ENCODE measurements around the gene JPT2. TPM values are rescaled to one million over a fixed set of nuclear protein-coding genes. Genes with fewer than 3 reads are reported as not detected.
A peak's percentile ranks its signal among the peaks of the same experiment; 100 is the strongest.
"Not testable (repeated sequence)": the region's sequence is repeated elsewhere in the genome, so short reads cannot be mapped to it uniquely, and the experiment has no call there.

The JPT2 gene
- total RNA-seq, 1 donor from 2014 or later: 40.4 TPM

DNA sequence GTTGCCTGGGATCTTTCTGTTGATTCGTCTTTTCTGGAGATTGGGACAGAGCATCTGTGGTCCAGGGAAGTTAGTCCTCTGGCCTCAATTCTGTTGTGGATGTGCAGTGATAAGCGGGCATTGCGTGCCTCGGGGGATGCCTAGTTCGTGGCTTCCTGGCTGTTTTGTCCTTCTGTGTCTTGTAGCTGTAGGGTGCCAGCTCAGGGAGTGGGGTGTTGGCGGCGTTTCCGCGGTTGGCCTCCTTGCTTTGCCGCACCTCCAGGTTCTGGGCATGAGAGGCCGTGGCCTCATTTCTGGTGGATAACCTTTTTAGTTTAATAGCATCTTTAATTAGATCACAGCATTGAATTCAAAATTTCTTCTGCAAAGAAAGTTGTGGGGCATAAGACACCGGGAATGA lies 1.4 kb upstream of the JPT2 start:
- no peak for DNase-seq

DNA sequence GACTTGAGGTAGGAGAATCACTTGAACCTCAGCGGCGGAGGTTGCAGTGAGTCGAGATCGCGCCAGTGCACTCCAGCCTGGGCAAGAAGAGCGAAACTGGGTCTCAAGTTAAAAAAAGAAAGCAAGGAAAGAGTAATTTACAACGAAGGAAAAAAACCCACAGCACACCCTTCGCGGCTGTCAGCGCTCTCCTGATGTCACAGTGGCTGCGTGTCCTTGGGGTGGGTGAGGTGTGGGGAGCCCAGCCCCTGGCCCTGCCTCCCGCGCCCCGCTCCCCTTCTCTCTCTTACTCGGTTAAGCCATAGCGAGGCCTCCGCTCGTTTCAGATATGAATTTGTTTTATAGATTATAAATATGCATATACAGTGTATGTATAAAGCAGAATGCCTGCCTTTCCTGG lies 740 bp upstream of the JPT2 start:
- DNase-seq: no peak

DNA sequence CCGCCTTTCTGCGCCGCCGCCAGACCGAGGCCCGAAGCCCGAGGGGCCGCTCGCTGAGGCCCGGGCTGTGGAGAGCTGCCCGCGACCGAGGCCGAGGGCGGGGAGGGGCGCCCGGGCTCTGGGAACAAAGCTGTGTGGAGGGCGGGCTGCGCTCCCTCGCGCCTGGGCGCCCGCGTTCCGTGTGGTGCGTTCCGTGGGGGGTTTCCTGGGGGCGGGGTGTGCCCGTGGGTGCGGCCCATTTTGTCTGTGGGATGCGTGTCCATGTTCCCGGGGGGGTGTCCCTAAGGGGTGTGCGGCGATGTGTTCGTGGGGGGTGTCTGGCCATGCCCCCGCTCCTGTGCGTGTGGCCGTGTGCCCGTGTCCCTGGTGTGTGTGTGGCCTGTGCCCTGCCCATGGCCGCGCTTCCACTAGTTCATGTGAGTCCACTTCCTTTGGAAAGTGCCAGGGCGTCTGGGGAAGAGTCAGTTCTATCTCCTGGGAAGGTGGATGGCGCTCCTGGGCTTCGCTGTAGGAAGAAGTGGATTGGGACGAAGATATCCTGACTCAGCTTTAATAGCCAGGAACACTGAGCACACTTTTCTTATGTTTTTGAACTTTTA lies 520 bp downstream of the JPT2 start:
- DNase-seq: peak; percentile 24

DNA sequence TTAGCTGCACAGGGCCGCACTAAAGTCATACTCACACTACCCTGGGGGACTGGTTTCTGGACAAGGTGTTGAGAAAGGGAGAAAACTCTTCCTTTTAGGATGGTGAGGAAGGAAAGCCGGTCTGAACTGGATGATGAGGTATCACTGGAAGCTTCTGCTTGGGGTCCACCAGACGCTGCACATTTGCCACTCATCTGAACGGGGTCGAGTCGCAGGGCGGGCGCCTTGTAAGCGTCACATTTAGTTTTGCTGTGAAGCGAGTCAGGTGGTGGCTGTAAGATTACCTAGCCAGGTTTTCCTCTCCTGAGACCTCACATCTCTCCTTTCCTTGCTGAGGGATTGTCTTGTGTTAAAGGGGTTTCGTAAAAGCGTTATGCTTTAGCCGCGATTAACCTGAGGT lies 2.3 kb downstream of the JPT2 start:
- DNase-seq: no peak

DNA sequence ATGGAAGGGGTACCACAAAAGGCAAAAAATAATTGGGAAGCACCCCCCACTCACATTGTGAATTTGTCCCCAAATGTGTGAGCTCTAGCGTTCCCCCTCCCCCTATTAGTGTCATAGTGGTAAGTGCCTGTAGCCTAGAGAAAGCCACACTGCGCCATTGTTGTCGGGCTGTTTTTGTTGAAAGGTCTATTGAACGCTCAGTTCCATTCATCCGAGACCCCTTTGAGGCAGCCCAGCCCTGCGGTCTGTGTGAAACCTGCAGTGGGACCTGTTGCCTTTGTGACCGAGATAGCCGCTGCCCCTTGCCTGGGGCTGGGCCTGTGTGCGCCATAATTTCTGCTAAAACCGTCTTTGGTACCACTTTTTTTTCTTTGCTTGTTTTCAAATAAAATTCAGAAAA lies 3.0 kb downstream of the JPT2 start:
- DNase-seq: no peak

DNA sequence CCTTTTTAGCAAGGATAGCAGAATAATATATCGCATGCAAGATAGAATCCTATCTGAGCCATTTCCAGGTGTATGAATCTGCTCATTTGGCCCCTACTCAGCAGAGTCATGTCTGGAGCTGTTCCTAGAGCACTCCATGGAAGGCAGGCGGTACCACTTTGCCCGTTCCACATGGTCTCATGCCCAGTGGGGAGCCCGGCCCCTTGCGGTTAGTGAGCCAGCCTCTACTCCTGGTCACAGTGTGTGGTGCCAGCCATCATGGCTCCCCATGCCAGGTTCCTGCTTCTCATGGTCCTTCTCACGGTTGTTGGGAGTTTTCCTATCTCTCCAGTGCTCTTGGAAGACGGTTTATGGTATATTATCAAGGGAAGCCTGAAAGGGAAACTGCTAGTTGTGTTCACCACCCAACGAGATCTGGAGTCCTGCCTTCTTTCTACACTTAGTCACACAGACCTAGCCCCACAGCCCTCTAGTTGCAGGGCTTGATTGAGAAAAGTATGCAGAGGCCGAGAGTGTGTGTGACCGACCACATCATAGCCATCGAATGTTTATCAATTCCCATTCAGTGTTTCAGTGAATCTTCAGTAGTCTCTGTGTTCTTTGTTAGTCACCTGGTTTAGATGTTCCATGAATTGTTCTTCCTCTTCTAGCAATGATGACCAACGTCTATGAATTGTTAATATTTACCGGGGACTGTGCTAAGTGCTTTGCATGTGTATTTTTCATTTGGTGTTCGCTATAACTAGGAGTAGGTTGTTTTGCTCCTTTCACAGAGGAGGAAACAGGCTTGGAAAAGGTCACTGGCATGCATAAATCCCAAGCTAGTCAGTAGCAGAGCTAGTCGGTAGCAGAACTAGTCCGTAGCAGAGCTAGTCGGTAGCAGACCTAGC lies 9.6 kb downstream of the JPT2 start:
- no peak for DNase-seq

DNA sequence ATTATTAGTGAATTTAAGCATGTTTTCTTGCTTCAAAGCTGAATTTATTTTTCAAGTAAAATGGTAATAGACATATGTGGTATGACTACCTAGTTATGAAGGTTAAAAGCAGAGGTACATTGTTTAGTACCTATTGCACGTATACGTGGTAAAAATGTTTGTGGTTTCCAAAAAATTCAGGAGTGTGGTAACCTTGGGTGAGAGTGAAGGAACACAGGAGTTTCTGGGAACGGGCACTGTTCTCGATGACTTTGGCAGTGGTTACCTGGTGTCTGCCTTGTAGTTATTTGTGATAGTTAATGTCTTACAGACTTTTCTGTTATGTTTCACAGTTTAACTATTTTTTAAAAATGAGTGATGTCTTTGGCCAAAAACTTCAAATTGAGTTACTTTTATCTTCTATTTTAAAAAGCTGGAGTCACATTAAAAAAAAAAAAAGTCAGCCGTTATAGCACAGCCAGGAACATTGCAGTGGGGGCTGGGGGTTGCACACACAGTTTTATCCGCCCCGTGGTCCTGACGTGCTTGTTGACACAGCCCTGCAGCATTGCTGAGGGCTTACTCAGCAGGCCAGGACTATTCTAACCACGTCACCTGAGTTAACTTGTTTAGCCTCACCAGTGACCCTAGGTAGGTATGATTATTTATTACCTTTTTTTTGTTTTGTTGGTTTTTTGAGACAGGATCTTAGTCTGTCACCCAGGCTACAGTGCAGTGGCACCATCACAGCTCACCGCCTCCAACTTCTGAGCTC lies 10.9 kb downstream of the JPT2 start:
- no peak for DNase-seq

DNA sequence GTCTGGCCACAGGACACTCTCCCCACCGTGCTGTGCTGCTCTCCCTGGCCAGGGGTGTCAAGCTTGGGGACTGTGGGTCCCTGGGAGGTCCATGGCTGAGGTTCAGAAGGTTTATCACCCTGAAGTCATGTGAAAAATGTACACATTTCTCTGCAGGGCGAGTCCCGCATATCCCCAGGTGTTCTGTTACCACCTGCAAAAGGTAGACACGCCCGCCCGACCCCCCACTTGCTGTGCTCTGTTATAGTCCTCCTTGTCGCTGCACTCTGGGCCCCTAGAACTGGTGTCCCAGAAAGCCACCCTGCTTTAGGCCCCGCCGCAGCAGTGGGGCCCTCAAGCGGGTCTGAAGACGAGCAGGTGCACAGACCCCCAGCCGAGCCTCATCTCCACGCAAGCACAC lies 11.8 kb downstream of the JPT2 start:
- no peak for DNase-seq

DNA sequence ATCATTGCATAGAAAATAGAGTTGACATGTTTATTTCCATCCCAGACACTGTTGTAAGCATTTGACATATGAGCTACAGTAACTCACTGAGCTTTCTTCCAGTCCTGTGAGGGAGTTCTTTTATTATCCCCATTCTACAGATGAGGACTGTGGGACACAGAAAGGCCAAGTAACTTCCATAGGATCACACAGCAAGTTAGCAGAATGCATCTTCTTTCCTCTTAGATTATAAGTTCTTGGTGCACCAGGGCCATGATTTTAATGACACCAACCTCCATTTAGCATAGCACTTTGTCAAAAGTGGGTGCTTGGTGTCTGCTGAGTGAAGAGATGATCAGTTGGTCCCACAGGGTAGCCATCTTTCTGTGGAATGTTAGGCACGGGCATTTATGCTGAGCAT lies 12.7 kb downstream of the JPT2 start:
- DNase-seq: no peak

DNA sequence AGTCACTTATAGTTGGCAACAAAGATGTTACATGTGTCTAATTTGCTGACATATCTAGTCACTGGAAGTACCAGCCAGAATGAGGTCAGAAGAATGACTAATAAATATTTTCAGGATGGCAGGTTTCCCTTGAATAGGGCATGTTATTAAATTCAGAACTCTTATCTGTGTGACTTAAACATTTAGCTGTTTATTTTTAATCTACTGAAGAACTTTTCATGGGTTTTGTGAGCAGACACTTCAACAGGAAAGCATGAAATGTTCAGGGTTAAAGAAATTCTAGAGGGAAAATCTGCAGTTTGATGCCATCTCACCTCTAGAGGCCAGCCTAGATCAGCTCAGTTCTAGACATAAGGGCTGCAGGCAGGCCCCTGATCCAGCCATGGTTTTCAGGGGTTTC lies 13.2 kb downstream of the JPT2 start:
- no peak for DNase-seq

DNA sequence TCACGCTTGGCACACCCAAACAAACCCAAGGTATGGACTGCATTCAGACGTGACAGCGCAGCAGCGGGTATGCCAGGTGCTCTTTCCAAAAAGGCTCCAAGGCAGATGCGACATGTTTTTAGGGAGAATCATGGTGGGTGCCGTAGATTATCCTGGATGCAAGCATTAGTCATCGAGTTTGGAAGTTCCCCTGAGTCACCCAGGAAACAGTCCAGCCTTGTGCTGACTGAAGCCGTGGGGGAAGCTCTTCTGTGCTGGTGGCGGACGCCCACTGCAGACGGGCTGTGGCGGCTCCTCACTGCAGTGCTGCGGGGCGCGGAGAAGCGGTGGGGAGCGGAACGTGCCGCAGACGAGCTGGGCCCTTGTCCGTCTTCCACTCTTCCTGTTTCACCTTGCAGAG lies 13.9 kb downstream of the JPT2 start:
- no peak for DNase-seq

DNA sequence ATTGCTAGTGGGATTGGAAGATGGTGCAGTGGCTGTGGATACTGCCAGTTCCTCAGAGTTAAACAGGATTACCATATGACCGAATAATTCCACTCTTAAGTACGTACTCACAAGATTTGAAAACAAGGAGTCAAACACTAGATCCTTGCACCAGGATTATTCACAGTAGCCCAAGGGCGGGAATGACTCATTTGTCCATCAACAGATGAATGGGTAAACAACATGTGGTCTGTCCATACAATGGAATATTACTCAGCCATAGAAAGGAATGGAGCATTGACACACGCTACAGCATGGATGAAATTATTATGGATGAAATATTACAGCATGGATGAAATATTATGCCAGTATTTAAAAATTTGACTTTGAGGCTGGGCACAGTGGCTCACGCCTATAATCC lies 18.8 kb downstream of the JPT2 start:
- DNase-seq: no peak

DNA sequence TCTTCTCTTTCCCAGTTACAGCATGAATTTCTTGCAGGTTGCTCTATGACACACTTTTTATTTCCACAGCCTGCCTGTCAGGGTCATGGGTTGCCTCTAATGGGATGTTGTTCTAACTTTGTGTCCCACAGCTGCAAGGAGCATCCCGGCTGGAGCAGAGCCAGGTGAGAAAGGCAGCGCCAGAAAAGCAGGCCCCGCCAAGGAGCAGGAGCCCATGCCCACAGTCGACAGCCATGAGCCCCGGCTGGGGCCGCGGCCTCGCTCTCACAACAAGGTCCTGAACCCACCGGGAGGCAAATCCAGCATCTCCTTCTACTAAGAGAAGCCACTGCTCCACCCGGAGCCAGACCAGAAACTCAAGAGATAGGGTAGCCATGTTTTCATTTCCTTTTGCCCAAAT lies 20.6 kb downstream of the JPT2 start:
- no peak for DNase-seq

DNA sequence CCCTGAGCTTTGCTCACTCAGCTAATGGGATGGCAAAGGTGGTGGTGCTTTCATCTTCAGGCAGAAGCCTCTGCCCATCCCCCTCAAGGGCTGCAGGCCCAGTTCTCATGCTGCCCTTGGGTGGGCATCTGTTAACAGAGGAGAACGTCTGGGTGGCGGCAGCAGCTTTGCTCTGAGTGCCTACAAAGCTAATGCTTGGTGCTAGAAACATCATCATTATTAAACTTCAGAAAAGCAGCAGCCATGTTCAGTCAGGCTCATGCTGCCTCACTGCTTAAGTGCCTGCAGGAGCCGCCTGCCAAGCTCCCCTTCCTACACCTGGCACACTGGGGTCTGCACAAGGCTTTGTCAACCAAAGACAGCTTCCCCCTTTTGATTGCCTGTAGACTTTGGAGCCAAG lies 22.2 kb downstream of the JPT2 start:
- no peak for DNase-seq

DNA sequence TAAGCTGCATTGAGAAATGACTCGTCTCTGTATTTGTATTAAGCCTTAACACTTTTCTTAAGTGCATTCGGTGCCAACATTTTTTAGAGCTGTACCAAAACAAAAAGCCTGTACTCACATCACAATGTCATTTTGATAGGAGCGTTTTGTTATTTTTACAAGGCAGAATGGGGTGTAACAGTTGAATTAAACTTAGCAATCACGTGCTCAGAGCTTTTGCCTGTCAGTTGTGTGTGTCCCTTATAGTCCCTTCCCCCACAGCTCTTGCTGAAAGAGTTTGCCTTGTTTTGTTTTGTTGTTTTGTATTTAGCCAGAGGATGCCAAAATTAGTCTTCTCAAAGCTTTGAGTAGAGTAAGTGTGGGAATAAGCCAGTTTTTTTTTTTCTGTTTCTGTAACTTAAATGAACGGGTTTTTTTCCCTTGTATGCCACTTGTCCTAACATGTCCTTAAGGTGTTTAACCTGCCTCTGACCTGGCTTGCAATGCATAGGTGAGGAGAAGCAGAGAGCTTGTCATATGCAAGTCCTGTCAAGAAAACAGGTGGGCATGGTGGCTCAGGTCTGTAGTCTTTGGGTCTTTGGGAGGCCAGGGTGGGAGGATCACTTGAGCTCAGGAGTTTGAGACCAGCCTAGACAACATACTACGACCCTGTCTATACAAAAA lies 23.3 kb downstream of the JPT2 start:
- DNase-seq: no peak

DNA sequence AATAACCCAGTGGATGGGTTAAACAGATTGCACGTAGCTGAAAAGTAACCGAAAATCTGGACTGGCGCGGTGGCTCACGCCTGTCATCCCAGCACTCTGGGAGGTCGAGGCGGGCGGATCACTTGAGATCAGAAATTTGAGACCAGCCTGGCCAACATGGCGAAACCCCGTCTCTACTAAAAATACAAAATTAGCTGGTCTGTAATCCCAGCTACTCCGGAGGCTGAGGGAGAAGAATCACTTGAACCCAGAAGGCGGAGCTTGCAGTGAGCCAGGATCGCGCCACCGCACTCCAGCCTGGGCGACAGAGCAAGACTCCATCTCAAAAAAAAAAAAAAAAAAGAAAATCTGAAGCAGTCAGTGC lies 27.2 kb downstream of the JPT2 start:
- DNase-seq: not testable (repeated sequence)

DNA sequence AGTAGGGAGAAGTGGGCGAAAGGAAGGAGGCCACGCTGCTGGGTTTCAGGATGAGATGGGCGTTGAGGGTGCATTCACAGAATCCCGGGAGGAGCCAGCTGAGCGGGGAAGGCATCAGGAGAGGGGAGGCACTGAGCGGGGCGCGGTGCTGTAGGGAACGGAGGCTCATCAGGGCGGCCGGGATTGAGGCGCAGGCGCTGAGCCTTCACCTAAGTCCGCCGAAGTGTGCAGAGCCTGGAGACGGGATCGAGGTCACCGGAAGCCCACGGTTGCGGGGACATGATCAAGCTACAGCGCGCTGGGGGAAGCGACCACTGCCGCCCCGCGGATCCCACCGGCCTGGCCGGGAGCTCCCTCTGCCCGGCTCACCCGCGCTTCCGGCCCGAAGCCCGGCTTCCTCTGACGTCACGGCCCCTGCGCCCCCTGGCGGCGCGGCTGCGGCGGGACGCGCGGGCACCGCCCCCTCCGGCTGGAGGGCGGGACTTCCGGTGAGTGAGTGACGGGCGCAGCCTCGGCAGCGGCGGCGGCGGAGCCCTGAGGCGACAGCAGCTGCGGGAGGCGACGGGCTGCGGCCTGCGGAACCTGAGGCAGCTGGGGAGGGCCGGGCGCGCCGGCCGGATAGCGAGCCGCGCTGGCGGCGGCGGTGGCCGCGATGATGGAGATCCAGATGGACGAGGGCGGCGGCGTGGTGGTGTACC lies 27.8 kb downstream of the JPT2 start, which contains the start of gene MAPK8IP3:
MAPK8IP3 (plus strand) TSS at position 508 of the 698 bp plus-strand sequence; CDS start at position 653, 145 bp downstream.
- DNase-seq: peak; percentile 97

DNA sequence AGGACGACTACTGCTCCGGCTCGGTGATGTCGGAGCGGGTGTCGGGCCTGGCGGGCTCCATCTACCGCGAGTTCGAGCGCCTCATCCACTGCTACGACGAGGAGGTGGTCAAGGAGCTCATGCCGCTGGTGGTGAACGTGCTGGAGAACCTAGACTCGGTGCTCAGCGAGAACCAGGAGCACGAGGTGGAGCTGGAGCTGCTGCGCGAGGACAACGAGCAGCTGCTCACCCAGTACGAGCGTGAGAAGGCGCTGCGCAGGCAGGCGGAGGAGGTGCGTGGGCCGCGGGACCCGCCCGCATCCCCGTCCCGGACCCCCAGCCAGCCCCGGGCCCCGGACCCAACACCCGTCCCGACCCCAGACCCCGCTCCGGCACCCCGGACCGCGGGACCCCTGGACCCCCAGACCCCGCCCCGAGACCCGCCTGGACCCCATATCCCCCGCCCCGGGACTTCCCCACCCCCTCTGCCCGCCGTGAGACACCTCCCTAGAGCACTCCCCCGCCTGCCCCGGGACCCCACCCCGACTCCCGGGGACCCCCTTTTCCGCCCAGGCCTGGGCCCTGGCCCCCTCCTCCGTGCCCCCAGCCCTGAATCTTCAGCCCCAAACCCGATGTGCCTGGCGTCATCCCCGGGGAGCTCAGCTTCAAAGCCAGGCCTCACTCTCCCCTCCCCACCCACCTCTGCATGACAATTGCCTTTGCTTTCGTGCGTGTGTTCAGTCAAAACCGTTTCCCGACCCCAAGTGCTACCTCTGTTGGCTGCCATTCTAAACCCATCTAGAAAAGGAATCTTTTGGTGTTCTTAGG lies 28.5 kb downstream of the JPT2 start:
- DNase-seq: no peak

DNA sequence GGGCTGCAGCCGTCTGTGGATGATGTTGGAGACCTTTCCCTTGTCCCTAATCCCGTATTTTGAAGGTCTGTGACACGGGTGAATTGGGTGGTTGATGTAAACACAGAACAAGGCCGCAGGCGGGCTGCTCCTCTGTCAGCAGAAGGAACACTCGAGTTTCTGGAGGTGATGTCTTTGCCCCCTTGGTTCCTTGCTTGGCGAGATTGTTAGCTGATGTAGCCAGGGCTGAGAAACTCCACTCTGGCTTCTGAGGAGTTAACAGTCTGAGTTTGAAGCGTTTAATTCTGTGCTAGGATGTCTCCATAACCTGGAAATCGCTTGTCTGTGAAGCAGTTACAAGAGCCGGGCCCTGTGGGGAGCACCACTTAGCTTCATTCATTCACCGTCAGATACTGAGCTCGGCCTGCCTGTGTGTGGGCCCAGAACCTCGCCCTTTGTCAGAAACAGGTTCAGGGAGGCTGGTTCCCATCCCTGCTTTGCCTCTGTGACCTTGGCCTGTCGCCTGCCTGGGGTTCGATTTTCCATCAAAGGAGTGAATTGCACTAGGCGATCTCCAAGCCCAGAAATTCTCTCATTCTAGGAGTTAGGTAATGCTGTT lies 29.2 kb downstream of the JPT2 start:
- peak; percentile 25 for DNase-seq

DNA sequence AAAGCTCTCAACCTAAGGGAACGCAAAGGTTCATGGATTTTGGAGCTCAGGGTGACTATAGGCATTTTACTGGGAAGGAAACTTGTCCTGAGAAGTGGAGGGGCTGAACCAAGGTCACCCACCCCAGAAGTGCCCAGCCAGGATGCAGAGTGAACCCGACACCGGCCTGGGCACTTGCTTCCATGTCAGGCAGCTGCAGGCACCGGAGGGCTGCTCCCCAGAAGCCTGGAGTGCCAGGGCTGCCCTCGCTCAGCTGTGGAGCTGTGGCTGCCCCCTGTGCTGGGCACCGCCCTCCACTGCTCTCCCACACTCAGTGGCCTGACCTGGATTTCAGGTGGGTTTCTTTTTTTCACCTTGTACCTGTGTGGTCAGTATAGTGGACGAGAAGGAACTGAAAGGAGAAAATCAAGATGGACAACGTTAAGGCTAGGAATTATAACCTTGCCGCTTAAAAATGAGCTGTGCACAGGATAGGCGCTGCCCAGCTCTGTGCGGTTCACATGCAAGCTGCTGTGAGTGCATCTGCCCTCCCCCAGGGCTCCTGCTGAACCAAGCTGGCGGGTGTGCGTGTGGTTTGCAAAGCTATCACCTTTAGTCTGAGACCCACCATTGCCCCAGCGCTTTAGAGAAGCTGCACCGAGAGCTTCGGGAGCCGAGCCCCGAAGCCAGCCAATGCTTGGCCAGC lies 30.1 kb downstream of the JPT2 start:
- no peak for DNase-seq
